ENCODE results near the gene SLC4A4. TPM values are rescaled to one million over a fixed set of nuclear protein-coding genes. Genes with fewer than 3 reads are reported as not detected.

The SLC4A4 gene
- total and polyA plus RNA-seq, 4 donors, result 3.2 to 78.6 (median 18.6) TPM

GRCh38 chr4:71473541-71474240 lies 134.9 kb downstream of the SLC4A4 start:
- WGBS, 2 donors, result 68 to 78% methylated on average over 4 of the region's 4 CpGs
- peaks cover 0 to 28% (median 0%) of the 10 kb centered on the region in 5 donors for H3K4me1 ChIP-seq (ENCODE audit: control insufficient read depth in 5 of 5, insufficient read depth in 5 of 5, low read length in 5 of 5)
- H3K36me3 ChIP-seq (ENCODE audit: control insufficient read depth in 4 of 4, insufficient read depth in 4 of 4, low read length in 4 of 4), result peaks cover 0 to 16% (median 0%) of the 10 kb centered on the region in 4 donors
- H3K4me3 ChIP-seq, result no peak overlapping the region
- no peaks in the 10 kb centered on the region for H3K9me3 ChIP-seq (ENCODE audit: control insufficient read depth in 4 of 4, insufficient read depth in 3 of 4, low read length in 3 of 4)
- no peak overlapping the region for H3K27ac ChIP-seq (ENCODE audit: low read depth in 1 of 2, low read length in 1 of 2)
- no peak for TF ChIP-seq CTCF (IDR thresholded peaks at IDR 0.05; ENCODE audit: control extremely low read depth, extremely low read depth)
- no peak for DNase-seq
- H3K9ac ChIP-seq (ENCODE audit: insufficient read depth in 1 of 2, low read length in 2 of 2), result no peak overlapping the region
- H3K27me3 ChIP-seq (ENCODE audit: control insufficient read depth in 3 of 3, insufficient read depth in 3 of 3, low read length in 2 of 3), result no peaks in the 10 kb centered on the region
- no peak for ATAC-seq (ENCODE audit: insufficient read depth, low FRiP score)

- DNase-seq (no peak), ATAC-seq (ENCODE audit: insufficient read depth, low FRiP score) (no peak)
- Histone ChIP-seq H3K27ac (ENCODE audit: low read depth in 1 of 2, low read length in 1 of 2) (no peak overlapping the region), H3K9ac (ENCODE audit: insufficient read depth in 1 of 2, low read length in 2 of 2) (no peak overlapping the region), H3K27me3 (ENCODE audit: control insufficient read depth in 3 of 3, insufficient read depth in 3 of 3, low read length in 2 of 3) (no peaks in the 10 kb centered on the region), H3K36me3 (ENCODE audit: control insufficient read depth in 4 of 4, insufficient read depth in 4 of 4, low read length in 4 of 4) (peaks cover 0 to 16% (median 0%) of the 10 kb centered on the region in 4 donors), H3K4me1 (ENCODE audit: control insufficient read depth in 5 of 5, insufficient read depth in 5 of 5, low read length in 5 of 5) (peaks cover 0 to 22% (median 0%) of the 10 kb centered on the region in 5 donors), H3K4me3 (no peak overlapping the region), H3K9me3 (ENCODE audit: control insufficient read depth in 4 of 4, insufficient read depth in 3 of 4, low read length in 3 of 4) (no peaks in the 10 kb centered on the region)
- no peak for TF ChIP-seq CTCF (IDR thresholded peaks at IDR 0.05; ENCODE audit: control extremely low read depth, extremely low read depth)
- 95 to 97% methylated on average over 2 of the region's 2 CpGs for WGBS, 2 donors
Observed at GRCh38 chr4:71474731-71475130, 135.9 kb downstream of the SLC4A4 start.

GRCh38 chr4:71476240-71476639 lies 137.4 kb downstream of the SLC4A4 start:
- peaks cover 0 to 7% (median 0%) of the 10 kb centered on the region in 5 donors for H3K4me1 ChIP-seq (ENCODE audit: control insufficient read depth in 5 of 5, insufficient read depth in 5 of 5, low read length in 5 of 5)
- ATAC-seq (ENCODE audit: insufficient read depth, low FRiP score), result no peak
- no peak overlapping the region for H3K4me3 ChIP-seq
- H3K9me3 ChIP-seq (ENCODE audit: control insufficient read depth in 4 of 4, insufficient read depth in 3 of 4, low read length in 3 of 4), result no peaks in the 10 kb centered on the region
- no peak overlapping the region for H3K9ac ChIP-seq (ENCODE audit: insufficient read depth in 1 of 2, low read length in 2 of 2)
- TF ChIP-seq CTCF (IDR thresholded peaks at IDR 0.05; ENCODE audit: control extremely low read depth, extremely low read depth), result no peak
- H3K36me3 ChIP-seq (ENCODE audit: control insufficient read depth in 4 of 4, insufficient read depth in 4 of 4, low read length in 4 of 4), result peaks cover 0 to 16% (median 0%) of the 10 kb centered on the region in 4 donors
- DNase-seq, result no peak
- WGBS, 2 donors, result 83 to 85% methylated on average over 3 of the region's 3 CpGs
- no peaks in the 10 kb centered on the region for H3K27me3 ChIP-seq (ENCODE audit: control insufficient read depth in 3 of 3, insufficient read depth in 3 of 3, low read length in 2 of 3)
- H3K27ac ChIP-seq (ENCODE audit: low read depth in 1 of 2, low read length in 1 of 2), result no peak overlapping the region

All from lung (tissue), 12 donors.